OCI-M2 (cell line): ENCODE measurements around the gene ZFP28.

Experiments
- DNase-seq: peaks from one replicate; lab custom pipeline; 2025; ENCODE audit not compliant: unreplicated experiment; lab: John Stamatoyannopoulos, UW

The ZFP28 gene

DNA sequence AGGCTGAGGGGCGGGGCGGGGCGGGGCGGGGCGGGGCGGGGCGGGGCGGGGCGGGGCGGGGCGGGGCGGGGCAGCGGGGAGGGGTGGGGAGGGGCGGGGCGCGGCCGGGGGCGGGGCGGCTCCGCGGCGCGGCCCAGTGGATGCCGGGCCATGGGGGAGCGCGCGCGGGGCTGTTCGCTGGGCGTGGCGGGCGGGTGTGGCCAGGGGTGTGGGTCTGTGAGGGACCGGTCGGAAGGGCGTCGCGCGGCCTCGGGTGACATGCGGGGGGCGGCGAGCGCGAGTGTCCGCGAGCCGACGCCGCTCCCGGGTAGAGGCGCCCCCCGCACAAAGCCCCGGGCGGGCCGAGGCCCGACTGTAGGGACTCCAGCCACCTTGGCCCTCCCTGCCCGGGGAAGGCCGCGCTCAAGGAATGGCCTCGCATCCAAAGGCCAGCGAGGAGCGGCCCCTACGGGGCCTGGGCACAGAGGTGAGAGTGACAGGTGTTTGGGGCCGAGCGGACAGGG lies at the start of gene ZFP28:
Gene ZFP28 (plus strand): TSS at position 188 of the 503 bp plus-strand sequence. CDS start 71 bp downstream, at position 259.
- DNase-seq = no peak

DNA sequence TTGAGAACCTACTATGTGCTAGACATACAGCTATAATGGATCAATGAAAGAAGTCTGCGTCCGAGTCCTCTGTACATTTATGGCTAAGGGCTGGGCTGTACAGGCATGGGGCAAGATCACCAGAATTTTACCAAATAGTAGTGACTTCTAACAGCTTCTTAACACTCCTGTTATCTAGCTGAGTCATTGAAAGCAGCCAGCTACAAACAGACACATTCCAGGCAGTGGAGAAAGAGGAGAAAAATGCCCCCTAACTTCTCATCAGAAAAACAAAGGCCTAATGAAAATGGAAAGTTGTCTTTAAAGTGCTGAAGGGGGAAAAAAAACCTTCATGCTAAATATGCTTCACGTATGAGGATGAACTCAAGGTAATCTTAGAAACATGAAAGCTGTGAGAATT lies 47.3 kb upstream of the ZFP28 start:
- DNase-seq = no peak

DNA sequence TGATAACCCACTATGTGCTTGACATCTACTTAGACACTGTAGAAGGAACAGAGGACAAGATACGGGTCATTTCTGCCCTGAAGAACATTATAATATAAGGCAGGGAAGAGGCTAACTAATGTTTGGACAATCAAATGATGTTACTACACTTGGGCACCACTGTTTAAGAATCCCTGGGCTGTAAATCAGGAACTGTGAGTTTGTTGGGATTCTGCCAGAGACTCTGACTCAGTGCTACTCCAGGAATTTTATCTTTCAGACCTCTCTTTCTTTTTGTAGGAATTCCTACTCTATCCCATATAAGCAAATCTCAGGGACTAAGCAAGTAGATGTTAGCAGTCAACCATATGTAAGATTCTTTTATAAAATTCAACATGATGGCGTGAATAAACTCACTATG lies 34.2 kb upstream of the ZFP28 start:
- DNase-seq = no peak

DNA sequence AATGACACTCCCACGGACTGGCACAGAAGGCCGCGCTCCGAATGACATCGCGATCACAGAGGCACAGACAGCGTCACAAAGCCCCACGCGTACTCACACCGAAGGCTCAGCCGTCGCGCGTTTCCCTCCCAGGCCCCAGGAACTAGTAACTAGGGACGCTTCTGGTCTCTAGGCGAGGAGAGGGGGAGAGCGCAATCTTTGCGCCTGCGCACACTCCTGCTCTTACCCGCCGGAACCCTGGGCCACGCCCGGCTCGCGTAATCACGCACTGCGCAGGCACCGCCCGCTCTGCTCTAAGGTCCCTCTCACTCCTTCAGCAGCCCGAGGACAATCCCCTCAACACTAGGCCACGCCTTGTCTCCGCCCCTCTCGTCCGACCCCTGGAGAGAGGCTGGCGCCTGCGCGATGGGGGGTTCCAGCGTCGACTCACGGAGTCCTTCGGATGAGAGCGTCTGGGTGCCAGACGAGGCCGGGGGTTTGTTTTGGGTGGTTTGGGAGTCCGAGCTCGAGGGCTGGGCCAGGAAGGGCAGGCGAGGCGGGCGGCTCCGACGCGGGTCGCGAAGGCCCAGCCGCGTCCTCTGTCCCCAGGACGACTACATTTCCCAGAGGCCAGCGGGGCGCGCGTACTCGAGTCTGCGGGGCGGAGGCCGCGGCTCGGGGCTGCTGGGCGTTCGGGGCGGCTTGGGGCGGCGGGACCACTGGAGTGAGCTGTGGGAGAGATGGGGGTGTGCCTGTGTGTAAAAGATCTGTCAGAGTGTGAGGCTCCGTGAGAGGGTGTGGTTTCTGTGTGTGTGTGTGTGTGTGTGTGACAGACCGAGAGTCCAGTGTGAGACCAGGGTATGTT lies 31.1 kb upstream of the ZFP28 start, which contains the start of gene ZNF471:
Gene ZNF471 (plus strand): TSS at position 410 of the 844 bp plus-strand sequence. CDS start 3,717 bp downstream, outside the sequence.
- peak; percentile 95 for DNase-seq

DNA sequence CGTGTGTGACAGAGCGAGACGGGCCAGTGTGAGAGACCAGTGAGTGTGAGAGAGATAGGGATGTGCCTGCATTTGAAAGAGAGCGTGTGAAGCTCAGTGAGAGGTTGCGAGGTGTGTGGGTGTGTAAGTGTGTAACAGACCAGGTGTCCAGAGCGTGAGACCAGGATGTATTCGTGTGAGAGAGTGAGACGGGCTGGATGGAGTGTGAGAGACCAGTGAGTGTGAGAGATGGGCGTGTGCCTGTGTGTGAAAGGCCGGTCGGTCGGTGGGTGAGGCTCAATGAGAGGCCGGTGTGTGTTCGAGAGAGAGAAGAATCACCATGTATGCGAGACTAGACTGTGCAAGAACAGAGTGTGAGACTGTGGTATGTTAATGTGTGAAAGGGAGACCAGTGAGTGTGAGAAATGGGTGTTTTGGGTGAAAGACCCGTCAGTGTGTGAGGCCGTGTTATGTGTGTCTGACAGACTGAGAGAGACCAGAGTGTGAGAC lies 30.4 kb upstream of the ZFP28 start:
- no peak for DNase-seq

DNA sequence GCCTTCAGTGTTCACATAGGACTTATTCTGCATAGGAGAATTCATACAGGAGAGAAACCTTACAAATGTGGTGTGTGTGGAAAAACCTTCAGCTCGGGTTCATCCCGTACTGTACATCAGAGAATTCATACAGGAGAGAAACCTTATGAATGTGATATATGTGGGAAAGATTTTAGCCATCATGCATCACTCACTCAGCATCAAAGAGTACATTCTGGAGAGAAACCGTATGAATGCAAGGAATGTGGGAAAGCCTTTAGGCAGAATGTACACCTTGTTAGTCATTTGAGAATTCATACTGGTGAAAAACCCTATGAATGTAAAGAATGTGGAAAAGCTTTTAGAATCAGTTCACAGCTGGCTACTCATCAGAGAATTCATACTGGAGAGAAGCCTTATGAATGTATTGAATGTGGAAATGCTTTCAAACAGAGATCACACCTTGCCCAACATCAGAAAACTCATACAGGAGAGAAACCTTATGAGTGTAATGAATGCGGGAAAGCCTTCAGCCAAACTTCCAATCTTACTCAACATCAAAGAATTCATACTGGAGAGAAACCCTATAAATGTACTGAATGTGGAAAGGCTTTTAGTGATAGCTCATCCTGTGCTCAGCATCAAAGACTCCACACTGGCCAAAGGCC lies 13.4 kb upstream of the ZFP28 start:
- no peak for DNase-seq

DNA sequence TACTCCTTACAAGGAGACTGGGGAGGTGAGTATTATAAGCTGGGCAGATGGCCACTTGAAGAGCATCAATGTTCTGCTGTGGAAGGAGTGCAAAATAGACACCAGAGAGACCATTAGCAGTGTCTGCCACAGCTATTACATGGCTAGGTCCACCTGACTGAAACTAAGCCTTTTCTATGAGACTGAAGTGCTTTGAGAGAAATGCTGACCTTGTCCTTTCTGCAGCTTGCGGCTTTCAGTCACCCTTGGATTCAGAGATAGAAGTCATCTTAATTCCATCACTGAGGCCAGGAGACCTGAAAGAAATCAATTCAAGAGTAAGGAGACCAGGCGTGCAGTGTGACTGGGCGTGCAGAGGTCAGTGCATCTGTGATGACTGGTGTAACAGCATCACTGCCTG lies 1.3 kb upstream of the ZFP28 start:
- no peak for DNase-seq

DNA sequence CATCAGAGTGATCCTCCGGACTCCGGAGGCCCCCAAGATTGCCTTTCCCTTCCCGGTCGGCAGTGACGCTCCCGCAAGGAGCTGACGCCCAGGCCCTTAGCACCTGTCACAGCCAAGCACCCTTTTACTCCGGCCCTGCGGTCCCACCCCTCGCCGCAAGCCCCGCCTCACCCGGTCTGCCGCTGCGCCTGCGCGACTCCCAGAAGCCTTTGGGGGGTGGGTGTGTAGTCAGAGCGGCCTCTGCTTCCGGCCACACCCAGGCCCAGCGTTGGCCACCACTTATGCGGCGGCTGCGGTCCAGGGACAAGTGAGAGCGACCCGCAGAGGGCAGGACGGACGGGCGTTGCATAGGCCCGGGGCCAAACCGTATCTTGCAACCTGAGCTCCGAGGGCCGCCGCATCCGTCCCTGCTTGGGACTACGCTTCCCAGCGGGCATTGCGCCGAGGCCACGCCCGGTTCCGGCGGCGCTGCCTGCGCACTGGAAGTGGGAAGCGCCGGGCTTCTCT lies 441 bp upstream of the ZFP28 start:
- peak; percentile 53 for DNase-seq

DNA sequence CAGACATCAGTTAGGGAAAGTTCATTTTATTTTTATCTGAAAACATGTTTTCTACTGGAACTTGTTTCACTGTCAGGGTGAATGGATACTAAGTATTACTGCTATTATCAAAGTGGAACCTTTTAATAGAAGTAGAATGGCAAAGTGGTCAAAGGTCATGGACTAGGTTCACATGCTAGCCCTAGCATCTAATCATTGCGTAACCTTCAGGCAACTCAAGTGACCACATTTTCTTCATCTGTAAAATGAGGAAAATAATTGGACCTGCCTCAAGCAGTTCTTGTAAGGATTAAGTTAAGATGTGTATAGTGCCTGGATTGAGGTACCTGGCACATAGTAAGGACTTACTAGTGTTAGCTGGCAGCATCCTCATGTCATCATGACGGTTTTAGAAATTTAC lies 5.0 kb downstream of the ZFP28 start:
- DNase-seq = no peak

DNA sequence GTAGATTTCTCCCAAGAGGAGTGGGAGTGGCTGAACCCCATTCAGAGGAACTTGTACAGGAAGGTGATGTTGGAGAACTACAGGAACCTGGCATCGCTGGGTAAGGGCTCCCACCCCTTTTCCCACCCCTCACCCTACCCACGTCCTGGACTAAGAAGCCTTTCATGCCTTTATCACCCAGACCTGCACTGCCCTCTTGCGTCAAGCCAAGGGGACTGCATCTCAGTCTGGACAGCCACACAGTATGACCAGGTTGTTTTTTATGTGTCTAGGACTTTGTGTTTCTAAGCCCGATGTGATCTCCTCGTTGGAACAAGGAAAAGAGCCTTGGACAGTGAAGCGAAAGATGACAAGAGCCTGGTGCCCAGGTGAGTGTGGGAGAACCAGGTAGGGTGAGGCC lies 8.8 kb downstream of the ZFP28 start:
- no peak for DNase-seq

DNA sequence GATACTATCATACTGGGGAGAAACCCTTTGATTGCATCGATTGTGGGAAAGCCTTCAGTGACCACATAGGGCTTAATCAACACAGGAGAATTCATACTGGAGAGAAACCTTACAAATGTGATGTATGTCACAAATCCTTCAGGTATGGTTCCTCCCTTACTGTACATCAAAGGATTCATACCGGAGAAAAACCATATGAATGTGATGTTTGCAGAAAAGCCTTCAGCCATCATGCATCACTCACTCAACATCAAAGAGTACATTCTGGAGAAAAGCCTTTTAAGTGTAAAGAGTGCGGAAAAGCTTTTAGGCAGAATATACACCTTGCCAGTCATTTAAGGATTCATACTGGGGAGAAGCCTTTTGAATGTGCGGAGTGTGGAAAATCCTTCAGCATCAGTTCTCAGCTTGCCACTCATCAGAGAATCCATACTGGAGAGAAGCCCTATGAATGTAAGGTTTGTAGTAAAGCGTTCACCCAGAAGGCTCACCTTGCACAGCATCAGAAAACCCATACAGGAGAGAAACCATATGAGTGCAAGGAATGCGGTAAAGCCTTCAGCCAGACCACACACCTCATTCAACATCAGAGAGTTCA lies 15.6 kb downstream of the ZFP28 start:
- no peak for DNase-seq

DNA sequence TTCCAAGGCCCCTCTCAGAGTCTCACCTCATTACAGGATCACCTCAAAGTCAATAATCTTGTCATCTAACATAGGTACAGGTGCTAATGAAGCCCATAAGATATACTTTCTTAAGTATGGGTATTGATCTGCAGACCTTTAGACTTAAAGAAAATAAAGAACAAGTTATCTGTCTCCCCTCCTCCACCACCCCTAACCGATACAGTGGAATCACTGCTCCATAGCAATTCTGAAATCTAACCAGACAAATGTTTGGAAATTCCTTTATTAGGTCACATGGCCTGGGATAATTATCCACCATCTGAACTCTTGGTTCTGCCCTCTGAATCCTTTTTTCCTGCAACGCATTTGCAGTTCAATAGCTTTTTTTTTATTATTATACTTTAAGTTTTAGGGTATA lies 24.0 kb downstream of the ZFP28 start:
- no peak for DNase-seq

DNA sequence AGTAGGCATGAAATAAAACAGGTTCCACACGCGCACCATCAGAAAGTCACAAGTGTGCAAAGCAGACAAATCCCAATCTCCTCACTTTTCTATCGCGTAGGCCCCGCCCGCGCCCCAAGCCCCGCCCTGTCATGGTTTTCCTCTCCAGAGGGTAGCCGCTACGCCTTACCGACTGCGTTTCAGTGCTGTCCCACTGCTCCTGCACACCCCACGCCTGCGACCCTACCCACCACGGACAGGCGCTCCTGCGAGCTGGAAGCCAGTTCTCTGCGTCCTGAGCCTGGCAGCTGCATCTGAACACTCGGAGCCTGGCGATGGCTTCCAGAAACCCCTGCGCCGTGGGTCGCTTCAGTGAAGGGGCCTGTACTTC lies 28.1 kb downstream of the ZFP28 start:
- no peak for DNase-seq

DNA sequence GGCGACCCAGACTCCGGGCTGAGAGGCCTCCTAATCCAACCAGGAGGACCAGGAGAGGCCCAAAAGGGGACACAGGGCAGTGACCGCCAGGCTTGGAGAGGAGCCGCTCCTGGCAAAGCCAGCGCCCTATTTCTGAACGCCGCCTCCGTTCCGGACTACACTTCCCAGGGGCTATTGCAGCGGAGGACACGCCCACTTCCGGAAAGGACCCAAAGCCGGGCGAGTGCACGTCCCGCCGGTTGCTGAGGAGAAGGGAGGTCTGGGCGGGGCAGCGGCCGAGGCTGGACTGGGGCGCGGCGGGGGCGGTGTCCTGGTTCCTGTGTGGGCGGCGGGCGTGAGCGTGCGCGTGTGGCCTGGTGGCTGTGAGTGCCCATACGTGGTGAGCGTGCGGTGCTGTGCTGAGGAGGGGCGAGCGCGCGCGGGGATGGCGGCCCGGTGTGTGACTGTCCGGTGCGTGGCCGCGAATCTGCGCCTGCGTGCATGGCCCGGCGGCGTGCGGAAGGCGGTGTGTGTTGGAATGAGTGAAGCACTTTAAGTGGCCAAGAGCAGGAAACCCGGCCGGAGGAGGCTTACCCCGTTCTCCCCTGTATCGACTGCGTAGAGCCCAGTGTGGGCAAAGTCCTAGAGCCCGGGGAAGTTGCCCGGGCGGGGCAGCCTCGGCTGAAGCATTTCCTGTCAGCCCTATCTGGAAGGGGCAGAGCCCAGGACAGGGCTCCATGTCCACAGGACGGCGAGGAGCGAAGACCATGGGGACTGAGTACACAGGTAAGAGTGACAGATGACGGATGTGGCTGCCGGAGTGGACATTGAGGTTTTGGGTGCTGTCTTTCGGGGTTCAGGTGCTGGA lies 28.7 kb downstream of the ZFP28 start, which contains the start of gene ZNF470:
Gene ZNF470 (plus strand): TSS at position 195 of the 847 bp plus-strand sequence. CDS start 2,844 bp downstream, outside the sequence.
- peak; percentile 61 for DNase-seq

DNA sequence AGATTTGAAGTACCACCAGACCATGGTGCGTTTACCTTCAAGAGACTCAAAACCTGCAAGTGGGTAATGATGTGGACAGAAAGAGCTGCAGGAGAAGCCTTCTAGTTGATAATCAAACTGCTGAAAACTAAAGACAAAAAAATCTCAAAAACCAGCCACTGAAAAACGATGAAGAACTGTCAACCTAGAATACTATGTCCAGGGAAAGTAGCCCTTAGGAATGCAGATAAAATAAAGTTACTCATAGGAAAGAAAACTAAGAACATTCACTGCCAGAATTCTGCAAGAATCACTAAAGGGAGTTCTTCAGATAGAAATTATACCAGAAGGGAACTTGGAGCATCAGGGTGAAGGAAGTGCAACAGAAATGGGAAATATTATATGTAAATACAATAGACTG lies 33.8 kb downstream of the ZFP28 start:
- DNase-seq = no peak

DNA sequence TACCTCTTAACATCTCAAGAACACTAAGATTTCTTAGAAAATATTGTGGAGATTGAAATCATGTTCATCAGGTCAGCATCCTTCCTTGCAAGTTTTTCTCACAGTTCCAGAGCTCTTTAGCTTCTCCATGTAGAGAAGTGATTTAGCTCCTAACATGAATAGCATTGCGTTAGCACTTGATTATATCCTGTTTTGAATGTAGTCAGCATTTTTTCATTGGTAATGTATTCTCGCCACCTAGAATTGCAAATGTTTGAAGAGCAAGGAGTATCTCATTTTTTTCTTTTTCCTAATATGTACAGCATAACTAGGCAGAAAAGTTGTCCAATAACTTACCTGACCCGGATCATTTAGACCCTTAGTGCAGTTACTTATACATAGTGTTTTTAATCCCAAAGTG lies 35.2 kb downstream of the ZFP28 start:
- no peak for DNase-seq

DNA sequence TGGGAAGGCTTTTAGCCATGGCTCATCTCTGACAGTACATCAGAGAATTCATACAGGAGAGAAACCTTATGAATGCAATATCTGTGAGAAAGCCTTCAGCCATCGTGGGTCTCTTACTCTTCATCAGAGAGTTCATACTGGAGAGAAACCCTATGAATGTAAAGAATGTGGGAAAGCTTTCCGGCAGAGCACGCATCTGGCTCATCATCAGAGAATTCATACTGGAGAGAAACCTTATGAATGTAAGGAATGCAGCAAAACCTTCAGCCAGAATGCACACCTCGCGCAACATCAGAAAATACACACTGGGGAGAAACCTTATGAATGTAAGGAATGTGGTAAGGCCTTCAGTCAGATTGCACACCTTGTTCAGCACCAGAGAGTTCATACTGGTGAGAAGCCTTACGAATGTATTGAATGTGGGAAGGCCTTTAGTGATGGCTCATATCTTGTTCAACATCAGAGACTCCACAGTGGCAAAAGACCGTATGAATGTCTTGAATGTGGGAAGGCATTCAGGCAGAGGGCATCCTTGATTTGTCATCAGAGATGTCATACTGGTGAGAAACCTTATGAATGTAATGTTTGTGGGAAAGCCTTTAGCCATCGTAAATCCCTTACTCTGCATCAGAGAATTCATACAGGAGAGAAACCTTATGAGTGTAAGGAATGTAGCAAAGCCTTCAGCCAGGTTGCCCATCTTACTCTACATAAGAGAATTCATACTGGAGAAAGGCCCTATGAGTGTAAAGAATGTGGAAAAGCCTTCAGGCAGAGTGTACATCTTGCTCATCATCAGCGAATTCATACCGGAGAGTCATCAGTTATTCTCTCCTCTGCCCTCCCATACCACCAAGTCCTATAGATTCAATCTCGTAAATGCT lies 39.2 kb downstream of the ZFP28 start:
- DNase-seq = no peak

DNA sequence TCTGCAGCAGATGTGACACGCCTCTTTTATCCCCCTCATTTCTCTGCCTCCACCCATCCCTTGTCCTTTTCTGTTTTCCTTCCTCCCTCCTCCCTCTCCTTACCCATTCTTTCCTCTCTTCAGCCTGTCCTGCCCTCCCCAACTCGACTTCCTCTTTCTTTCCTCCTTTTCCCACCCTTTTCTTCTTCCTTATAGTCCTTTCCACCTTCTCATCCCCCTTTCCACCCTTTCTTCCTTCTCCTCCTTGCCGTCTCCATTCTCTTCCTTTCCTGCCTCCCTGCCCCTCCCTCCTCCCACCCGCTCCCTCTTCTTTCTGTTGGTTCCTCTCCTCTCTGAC lies 55.7 kb downstream of the ZFP28 start:
- no peak for DNase-seq

DNA sequence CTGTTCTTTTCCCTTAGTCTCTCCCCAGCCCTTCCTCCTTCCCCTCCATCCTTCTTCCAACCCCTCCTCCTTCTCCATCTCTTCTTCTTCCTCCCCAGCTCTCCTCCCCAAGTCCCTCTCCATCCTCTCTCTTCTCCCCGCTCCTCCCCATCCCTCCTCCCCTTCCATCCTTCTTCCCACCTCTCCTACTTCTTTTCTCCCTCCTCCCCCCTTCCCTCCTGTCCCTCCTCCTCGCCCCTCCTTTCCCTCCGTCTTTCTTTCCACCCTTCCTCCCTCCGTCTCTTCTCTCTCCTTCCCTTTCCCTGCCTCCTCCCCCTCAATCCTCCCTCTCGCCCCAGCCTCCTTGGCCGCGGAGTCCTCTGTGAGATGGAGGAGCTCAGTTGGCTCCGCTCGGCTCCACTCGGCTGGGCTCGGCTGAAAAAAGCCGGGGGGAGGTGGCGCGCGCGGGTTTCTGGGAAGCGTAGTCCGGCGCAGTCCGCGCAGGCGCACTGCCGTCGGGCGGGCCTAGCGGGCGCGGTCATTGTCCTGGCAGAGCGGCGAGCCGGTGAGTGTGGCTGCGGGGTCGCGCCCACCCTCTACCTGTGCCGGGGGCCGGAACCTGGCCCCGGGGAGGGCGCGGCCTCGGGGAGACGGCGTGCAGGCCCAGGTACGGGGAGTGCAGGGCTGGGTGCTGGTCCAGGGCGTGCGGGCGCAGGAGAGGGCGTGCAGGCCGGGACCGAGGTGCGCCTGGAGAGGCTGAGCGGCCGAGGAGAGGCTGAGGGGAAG lies 56.2 kb downstream of the ZFP28 start, which contains the start of gene ZNF71:
Gene ZNF71 (plus strand): TSS at position 520 of the 765 bp plus-strand sequence. CDS start 6,257 bp downstream, outside the sequence.
- DNase-seq = peak; percentile 42
